ENCODE measurements around the gene LRMDA.

Gene LRMDA

GRCh38 chr10:75922435-75922834 lies 491.0 kb downstream of the LRMDA start:
- Mint-ChIP-seq H3K27me3 (peaks cover 5% of the 10 kb centered on the region), H3K27ac (no peak overlapping the region), H3K4me1 (no peaks in the 10 kb centered on the region), H3K4me3 (no peak overlapping the region), H3K9me3 (no peaks in the 10 kb centered on the region)
- no peak for DNase-seq
- ATAC-seq: no peak

- Mint-ChIP-seq H3K27ac (no peak overlapping the region), H3K4me1 (no peaks in the 10 kb centered on the region), H3K4me3 (no peak overlapping the region), H3K27me3 (peaks cover 8% of the 10 kb centered on the region), H3K9me3 (no peaks in the 10 kb centered on the region)
- DNase-seq (no peak), ATAC-seq (no peak)
These were observed 493.0 kb downstream of the LRMDA start for GRCh38 chr10:75924309-75924902.

- Mint-ChIP-seq H3K4me1 (no peaks in the 10 kb centered on the region), H3K9me3 (no peaks in the 10 kb centered on the region), H3K27me3 (peaks cover 8% of the 10 kb centered on the region), H3K27ac (no peak overlapping the region), H3K4me3 (no peak overlapping the region)
- no peak for DNase-seq
- ATAC-seq: no peak
These were observed 494.6 kb downstream of the LRMDA start for GRCh38 chr10:75925999-75926398.

GRCh38 chr10:75926763-75927162 lies 495.3 kb downstream of the LRMDA start:
- DNase-seq (peak in 1 of 2 donors; percentile 2), ATAC-seq (no peak)
- Mint-ChIP-seq H3K27me3 (peaks cover 8% of the 10 kb centered on the region), H3K27ac (no peak overlapping the region), H3K9me3 (no peaks in the 10 kb centered on the region), H3K4me1 (no peaks in the 10 kb centered on the region), H3K4me3 (no peak overlapping the region)

GRCh38 chr10:75928231-75928630 lies 496.8 kb downstream of the LRMDA start:
- H3K27ac Mint-ChIP-seq: no peak overlapping the region
- no peaks in the 10 kb centered on the region for H3K4me1 Mint-ChIP-seq
- H3K4me3 Mint-ChIP-seq: no peak overlapping the region
- ATAC-seq (no peak), DNase-seq (no peak)
- H3K9me3 Mint-ChIP-seq: no peaks in the 10 kb centered on the region
- H3K27me3 Mint-ChIP-seq: peaks cover 8% of the 10 kb centered on the region

GRCh38 chr10:75929630-75930161 lies 498.3 kb downstream of the LRMDA start:
- Mint-ChIP-seq H3K9me3 (peaks cover 0 to 7% of the 10 kb centered on the region in 2 donors), H3K27ac (no peak overlapping the region), H3K4me1 (no peaks in the 10 kb centered on the region), H3K27me3 (peaks cover 15% of the 10 kb centered on the region), H3K4me3 (no peak overlapping the region)
- ATAC-seq: no peak
- DNase-seq: no peak

- no peak overlapping the region for H3K27ac Mint-ChIP-seq
- peaks cover 15% of the 10 kb centered on the region for H3K27me3 Mint-ChIP-seq
- no peak overlapping the region for H3K4me3 Mint-ChIP-seq
- no peaks in the 10 kb centered on the region for H3K4me1 Mint-ChIP-seq
- no peak for ATAC-seq
- DNase-seq: no peak
- peaks cover 0 to 12% of the 10 kb centered on the region in 2 donors for H3K9me3 Mint-ChIP-seq
These were observed 501.5 kb downstream of the LRMDA start for GRCh38 chr10:75932921-75933320.

- Mint-ChIP-seq H3K9me3 (peaks cover 0 to 14% of the 10 kb centered on the region in 2 donors), H3K27ac (no peak overlapping the region), H3K4me1 (no peaks in the 10 kb centered on the region), H3K27me3 (peaks cover 15% of the 10 kb centered on the region), H3K4me3 (no peak overlapping the region)
- ATAC-seq: no peak
- no peak for DNase-seq
These were observed 503.8 kb downstream of the LRMDA start for GRCh38 chr10:75935240-75935639.

GRCh38 chr10:75935650-75936400 lies 504.4 kb downstream of the LRMDA start:
- DNase-seq: no peak
- Mint-ChIP-seq H3K4me3 (no peak overlapping the region), H3K9me3 (peaks cover 0 to 14% of the 10 kb centered on the region in 2 donors), H3K27ac (no peak overlapping the region), H3K27me3 (peaks cover 15% of the 10 kb centered on the region), H3K4me1 (no peaks in the 10 kb centered on the region)
- ATAC-seq: no peak

- Mint-ChIP-seq H3K27me3 (peaks cover 15% of the 10 kb centered on the region), H3K4me3 (no peak overlapping the region), H3K27ac (no peak overlapping the region), H3K4me1 (no peaks in the 10 kb centered on the region), H3K9me3 (peaks cover 0 to 14% of the 10 kb centered on the region in 2 donors)
- ATAC-seq (no peak), DNase-seq (no peak)
These were observed 505.4 kb downstream of the LRMDA start for GRCh38 chr10:75936841-75937240.

- Mint-ChIP-seq H3K4me3 (no peak overlapping the region), H3K27ac (no peak overlapping the region), H3K4me1 (no peaks in the 10 kb centered on the region), H3K27me3 (peaks cover 15% of the 10 kb centered on the region), H3K9me3 (peaks cover 0 to 14% of the 10 kb centered on the region in 2 donors)
- no peak for ATAC-seq
- DNase-seq: no peak
These were observed 506.4 kb downstream of the LRMDA start for GRCh38 chr10:75937823-75938222.

GRCh38 chr10:75938380-75939122 lies 507.1 kb downstream of the LRMDA start:
- no peak for ATAC-seq
- H3K27ac Mint-ChIP-seq: no peak overlapping the region
- DNase-seq: no peak
- H3K27me3 Mint-ChIP-seq: peaks cover 15% of the 10 kb centered on the region
- no peak overlapping the region for H3K4me3 Mint-ChIP-seq
- peaks cover 0 to 14% of the 10 kb centered on the region in 2 donors for H3K9me3 Mint-ChIP-seq
- H3K4me1 Mint-ChIP-seq: no peaks in the 10 kb centered on the region

- Mint-ChIP-seq H3K4me3 (no peak overlapping the region), H3K27me3 (peaks cover 9% of the 10 kb centered on the region), H3K9me3 (peaks cover 0 to 14% of the 10 kb centered on the region in 2 donors), H3K27ac (no peak overlapping the region), H3K4me1 (no peaks in the 10 kb centered on the region)
- ATAC-seq (no peak), DNase-seq (no peak)
These were observed 508.1 kb downstream of the LRMDA start for GRCh38 chr10:75939541-75939940.

GRCh38 chr10:75940742-75941141 lies 509.3 kb downstream of the LRMDA start:
- Mint-ChIP-seq H3K27me3 (no peaks in the 10 kb centered on the region), H3K9me3 (peaks cover 0 to 20% of the 10 kb centered on the region in 2 donors), H3K4me1 (no peaks in the 10 kb centered on the region), H3K27ac (no peak overlapping the region), H3K4me3 (no peak overlapping the region)
- no peak for ATAC-seq
- DNase-seq: no peak

- Mint-ChIP-seq H3K9me3 (peaks cover 0 to 21% of the 10 kb centered on the region in 2 donors), H3K27me3 (no peaks in the 10 kb centered on the region), H3K4me1 (no peaks in the 10 kb centered on the region), H3K27ac (no peak overlapping the region), H3K4me3 (no peak overlapping the region)
- ATAC-seq (no peak), DNase-seq (no peak)
These were observed 509.9 kb downstream of the LRMDA start for GRCh38 chr10:75941223-75941801.

All from stimulated activated naive CD8-positive, alpha-beta T cell treated with anti-CD3 and anti-CD28 coated beads, Interleukin-15, amount 100 ng/mL, for 72 hours (primary cell).